Cardiac muscle cell (in vitro differentiated cells and primary cell): ENCODE results near the gene XYLT1. TPM values are rescaled to one million over a fixed set of nuclear protein-coding genes. Genes with fewer than 3 reads are reported as not detected.
A peak's percentile ranks its signal among the peaks of the same experiment; 100 is the strongest.

Experiments
- DNase-seq, 2 donors: peaks; one replicate each; pipeline versions ENCODE4 v3.0.0 to v3.0.0-alpha.2; 2010 to 2017; ENCODE audit warnings: low read depth in 1 of 2, low spot score in 1 of 2
- H3K27ac ChIP-seq: fragments of 200-600 bp; sonication (generic); 2 replicates; pipeline ENCODE4 v1.5.1; 2016
- H3K27me3 ChIP-seq: fragments of 200-600 bp; sonication (generic); 2 replicates; pipeline ENCODE4 v1.6.0; 2016; ENCODE audit warnings: control low read depth
- H3K36me3 ChIP-seq: fragments of 200-600 bp; sonication (generic); 2 replicates; pipeline ENCODE4 v1.5.1; 2016; ENCODE audit warnings: control low read depth
- H3K4me1 ChIP-seq: fragments of 200-600 bp; sonication (generic); 2 replicates; pipeline ENCODE4 v1.8.1; 2017; ENCODE audit warnings: low read depth, mild to moderate bottlenecking, mixed run types
- H3K4me3 ChIP-seq: fragments of 200-600 bp; sonication (generic); 2 replicates; pipeline ENCODE4 v1.5.1; 2016; ENCODE audit warnings: mild to moderate bottlenecking
- H3K9me3 ChIP-seq: fragments of 200-600 bp; sonication (generic); 2 replicates; pipeline ENCODE4 v1.5.1; 2017; ENCODE audit warnings: low read depth, mild to moderate bottlenecking, control low read depth
- polyA plus RNA-seq: library from polyadenylated mRNA; unstranded; fragments of >200 nt; fragmentation: Nextera tagmentation; extraction: Ambion mirVana; gene quantifications from 2 replicates; pipeline ENCODE4 v1.2.1, GENCODE V29; 2016
- total RNA-seq: library from RNA; depleted of rRNA; stranded (reverse); fragments of >200 nt; gene quantifications from 2 replicates; pipeline ENCODE4 v1.2.3, GENCODE V29; 2016
- TF ChIP-seq, protein P1 (sequence below): IDR thresholded peaks from 2 replicates; pipeline ENCODE4 v1.5.1; 2012; ENCODE audit warnings: low read depth, mild to moderate bottlenecking, low read length

The XYLT1 gene
- total and polyA plus RNA-seq, 2 experiments from 2014 or later, result 3.1 to 7.2 TPM

GRCh38 chr16:17106243-17106791, 364.4 kb downstream of the XYLT1 start:
- H3K4me1 ChIP-seq, result no peaks in the 10 kb centered on the region
- H3K27me3 ChIP-seq, result no peaks in the 10 kb centered on the region
- DNase-seq, result peak in 1 of 2 donors; percentile 6
- H3K36me3 ChIP-seq, result no peaks in the 10 kb centered on the region
- H3K27ac ChIP-seq, result no peak overlapping the region
- H3K4me3 ChIP-seq, result no peak overlapping the region
- H3K9me3 ChIP-seq, result no peaks in the 10 kb centered on the region
- TF ChIP-seq, protein P1, sequence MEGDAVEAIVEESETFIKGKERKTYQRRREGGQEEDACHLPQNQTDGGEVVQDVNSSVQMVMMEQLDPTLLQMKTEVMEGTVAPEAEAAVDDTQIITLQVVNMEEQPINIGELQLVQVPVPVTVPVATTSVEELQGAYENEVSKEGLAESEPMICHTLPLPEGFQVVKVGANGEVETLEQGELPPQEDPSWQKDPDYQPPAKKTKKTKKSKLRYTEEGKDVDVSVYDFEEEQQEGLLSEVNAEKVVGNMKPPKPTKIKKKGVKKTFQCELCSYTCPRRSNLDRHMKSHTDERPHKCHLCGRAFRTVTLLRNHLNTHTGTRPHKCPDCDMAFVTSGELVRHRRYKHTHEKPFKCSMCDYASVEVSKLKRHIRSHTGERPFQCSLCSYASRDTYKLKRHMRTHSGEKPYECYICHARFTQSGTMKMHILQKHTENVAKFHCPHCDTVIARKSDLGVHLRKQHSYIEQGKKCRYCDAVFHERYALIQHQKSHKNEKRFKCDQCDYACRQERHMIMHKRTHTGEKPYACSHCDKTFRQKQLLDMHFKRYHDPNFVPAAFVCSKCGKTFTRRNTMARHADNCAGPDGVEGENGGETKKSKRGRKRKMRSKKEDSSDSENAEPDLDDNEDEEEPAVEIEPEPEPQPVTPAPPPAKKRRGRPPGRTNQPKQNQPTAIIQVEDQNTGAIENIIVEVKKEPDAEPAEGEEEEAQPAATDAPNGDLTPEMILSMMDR, result no peak

- Histone ChIP-seq H3K9me3 (no peaks in the 10 kb centered on the region), H3K27ac (no peak overlapping the region), H3K36me3 (no peaks in the 10 kb centered on the region), H3K27me3 (no peaks in the 10 kb centered on the region), H3K4me3 (no peak overlapping the region), H3K4me1 (no peaks in the 10 kb centered on the region)
- no peak for DNase-seq
- TF ChIP-seq, protein P1, result no peak
Measured at GRCh38 chr16:17105239-17105797, 365.4 kb downstream of the XYLT1 start.

- no peaks in the 10 kb centered on the region for H3K4me1 ChIP-seq
- TF ChIP-seq, protein P1, result no peak
- no peaks in the 10 kb centered on the region for H3K36me3 ChIP-seq
- H3K27me3 ChIP-seq, result no peaks in the 10 kb centered on the region
- H3K4me3 ChIP-seq, result no peak overlapping the region
- H3K27ac ChIP-seq, result no peak overlapping the region
- no peaks in the 10 kb centered on the region for H3K9me3 ChIP-seq
- no peak for DNase-seq
Measured at GRCh38 chr16:17104654-17105053, 366.1 kb downstream of the XYLT1 start.

DNA sequence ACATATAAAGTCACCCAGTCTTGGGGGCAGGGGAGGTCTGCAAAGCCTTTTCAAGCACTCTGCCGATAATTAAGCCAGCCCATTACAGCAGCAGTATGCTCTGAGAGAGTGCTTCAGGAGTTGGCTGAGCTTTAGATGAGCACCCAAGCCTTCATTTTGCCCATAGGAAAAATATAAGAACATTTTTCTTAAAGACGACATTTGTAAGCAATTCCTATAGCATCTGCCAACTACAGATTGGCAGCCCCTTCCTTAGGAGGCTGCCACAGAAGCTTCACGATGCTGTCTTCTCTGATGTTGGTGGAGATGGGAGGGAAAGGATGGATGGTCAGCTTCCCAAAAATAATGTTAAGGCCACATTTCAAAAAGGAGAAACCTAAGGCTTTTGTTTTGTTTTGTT, 367.5 kb downstream of the XYLT1 start:
- Histone ChIP-seq H3K4me1 (no peaks in the 10 kb centered on the region), H3K27me3 (no peaks in the 10 kb centered on the region), H3K4me3 (no peak overlapping the region), H3K27ac (no peak overlapping the region), H3K9me3 (no peaks in the 10 kb centered on the region), H3K36me3 (no peaks in the 10 kb centered on the region)
- TF ChIP-seq, protein P1, result no peak
- no peak for DNase-seq

- TF ChIP-seq, protein P1, result no peak
- Histone ChIP-seq H3K27ac (no peak overlapping the region), H3K4me3 (no peak overlapping the region), H3K4me1 (no peaks in the 10 kb centered on the region), H3K27me3 (no peaks in the 10 kb centered on the region), H3K36me3 (no peaks in the 10 kb centered on the region), H3K9me3 (no peaks in the 10 kb centered on the region)
- DNase-seq, result no peak
Measured at GRCh38 chr16:17101646-17102045, 369.1 kb downstream of the XYLT1 start.
